ENCODE data around the gene TOB2.

Gene TOB2

DNA sequence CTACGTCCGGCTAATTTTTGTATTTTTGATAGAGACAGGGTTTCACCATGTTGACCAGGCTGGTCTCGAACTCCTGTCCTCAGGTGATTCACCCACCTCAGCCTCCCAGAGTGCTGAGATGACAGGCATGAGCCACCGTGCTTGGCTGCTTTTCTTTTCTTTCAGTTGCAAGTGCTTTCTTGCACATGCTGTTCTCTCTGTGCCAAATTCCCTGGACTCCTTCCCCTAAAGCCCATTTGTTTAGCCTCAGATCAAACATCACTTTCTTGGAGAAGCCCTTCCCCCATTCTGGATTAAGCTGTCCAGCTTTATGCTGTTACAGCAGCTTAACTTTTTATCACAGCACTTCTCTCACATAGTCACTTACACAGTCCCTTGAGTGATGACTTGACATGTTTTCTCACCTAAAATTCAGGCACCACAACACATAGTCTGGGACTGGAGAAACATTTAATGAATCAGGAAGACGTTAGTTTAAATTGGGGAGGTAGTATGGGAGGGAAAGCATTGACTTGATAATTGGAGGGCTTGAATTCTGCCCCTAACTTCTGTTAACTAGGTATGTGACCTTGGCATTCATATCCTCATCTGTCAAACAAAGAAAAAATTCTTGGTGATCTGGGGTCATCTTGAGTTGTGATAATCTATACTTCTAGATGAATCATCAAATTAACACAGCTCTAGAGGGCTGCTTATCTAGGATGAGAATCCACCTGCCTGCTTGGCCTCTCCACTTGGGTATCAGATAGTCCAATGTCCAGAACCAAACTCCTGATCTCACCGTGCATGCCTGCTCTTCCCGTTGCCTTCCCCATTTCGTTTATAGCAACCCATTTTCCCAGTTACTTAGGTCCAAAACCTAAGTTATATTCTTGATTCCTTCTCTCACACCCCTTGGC is 40.7 kb upstream of the TOB2 start:
- TF ChIP-seq, protein P1, sequence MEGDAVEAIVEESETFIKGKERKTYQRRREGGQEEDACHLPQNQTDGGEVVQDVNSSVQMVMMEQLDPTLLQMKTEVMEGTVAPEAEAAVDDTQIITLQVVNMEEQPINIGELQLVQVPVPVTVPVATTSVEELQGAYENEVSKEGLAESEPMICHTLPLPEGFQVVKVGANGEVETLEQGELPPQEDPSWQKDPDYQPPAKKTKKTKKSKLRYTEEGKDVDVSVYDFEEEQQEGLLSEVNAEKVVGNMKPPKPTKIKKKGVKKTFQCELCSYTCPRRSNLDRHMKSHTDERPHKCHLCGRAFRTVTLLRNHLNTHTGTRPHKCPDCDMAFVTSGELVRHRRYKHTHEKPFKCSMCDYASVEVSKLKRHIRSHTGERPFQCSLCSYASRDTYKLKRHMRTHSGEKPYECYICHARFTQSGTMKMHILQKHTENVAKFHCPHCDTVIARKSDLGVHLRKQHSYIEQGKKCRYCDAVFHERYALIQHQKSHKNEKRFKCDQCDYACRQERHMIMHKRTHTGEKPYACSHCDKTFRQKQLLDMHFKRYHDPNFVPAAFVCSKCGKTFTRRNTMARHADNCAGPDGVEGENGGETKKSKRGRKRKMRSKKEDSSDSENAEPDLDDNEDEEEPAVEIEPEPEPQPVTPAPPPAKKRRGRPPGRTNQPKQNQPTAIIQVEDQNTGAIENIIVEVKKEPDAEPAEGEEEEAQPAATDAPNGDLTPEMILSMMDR (IDR thresholded peaks at IDR 0.05; ENCODE audit: control extremely low read depth, extremely low read depth, low read depth, missing control alignments) = no peak
- CTCF ChIA-PET = interaction anchor here (2.2 kb wide), 1 partner anchor 39 kb away, joined by 6 read pairs; no protein-coding TSS in a partner anchor

GRCh38 chr22:41485033-41485432 is 38.4 kb upstream of the TOB2 start:
- no peak for DNase-seq (ENCODE audit: extremely low spot score)
- CTCF ChIA-PET = interaction anchor here (1.0 to 1.2 kb wide), 2 partner anchors 33 to 81 kb away, joined by 3 to 4 read pairs; no protein-coding TSS in a partner anchor
- TF ChIP-seq, protein P1 (IDR thresholded peaks at IDR 0.05; ENCODE audit: control extremely low read depth, extremely low read depth, low read depth, missing control alignments) = no peak
- POLR2A ChIA-PET = no interaction called here

More for the DNA sequence above, 40.7 kb upstream of the TOB2 start:
- POLR2A ChIA-PET = interaction anchor here (0.6 kb wide), 1 partner anchor 137 kb away, joined by 3 read pairs; no protein-coding TSS in a partner anchor
- DNase-seq (ENCODE audit: extremely low spot score) = no peak

DNA sequence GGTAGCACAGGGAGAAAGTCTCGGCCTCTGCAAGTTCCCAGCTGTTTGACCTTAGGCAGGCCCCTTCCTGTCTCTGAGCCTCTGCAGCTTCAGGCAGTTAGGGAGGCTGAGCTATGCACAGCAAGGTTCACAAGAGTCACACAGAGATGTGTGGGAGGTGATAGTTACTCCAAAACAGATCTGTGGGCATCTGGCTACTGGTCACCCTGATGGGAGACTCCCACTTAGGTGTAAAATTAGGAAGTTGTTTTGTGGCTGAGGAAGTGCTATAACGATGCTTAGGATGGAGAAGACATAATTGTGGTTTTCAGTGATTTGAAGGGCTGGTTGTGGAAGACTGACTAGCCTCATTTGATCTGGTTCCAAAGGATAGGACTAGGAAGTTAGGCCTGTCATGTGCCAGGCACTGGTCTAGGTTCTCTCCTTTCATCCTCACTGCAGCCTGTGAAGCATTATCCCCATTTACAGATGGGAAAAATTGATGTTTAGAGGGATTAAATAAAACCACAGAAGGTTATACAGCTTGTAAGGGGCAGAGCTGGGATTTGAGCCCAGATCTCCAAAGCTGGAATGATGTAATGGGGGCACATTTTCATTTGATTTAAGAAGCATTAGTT is 35.8 kb upstream of the TOB2 start:
- ChIA-PET CTCF (interaction anchor here (0.6 to 2.9 kb wide), 6 partner anchors 9 to 61 kb away, joined by 3 to 15 read pairs (median 4); partner anchors contain the start of genes ACO2, PHF5A and POLR3H), POLR2A (interaction anchor here (0.6 to 1.0 kb wide), 2 partner anchors 14 to 20 kb away, joined by 3 read pairs; partner anchors contain the start of genes ACO2 and PHF5A)
- TF ChIP-seq, protein P1 (IDR thresholded peaks at IDR 0.05; ENCODE audit: control extremely low read depth, extremely low read depth, low read depth, missing control alignments) = no peak
- DNase-seq (ENCODE audit: extremely low spot score) = peak; percentile 57

GRCh38 chr22:41481925-41482318 is 35.3 kb upstream of the TOB2 start:
- ChIA-PET CTCF (interaction anchor here (0.6 to 2.9 kb wide), 7 partner anchors 9 to 62 kb away, joined by 3 to 15 read pairs (median 3); partner anchors contain the start of genes ACO2, PHF5A and POLR3H), POLR2A (interaction anchor here (0.6 to 1.0 kb wide), 2 partner anchors 13 to 19 kb away, joined by 3 read pairs; partner anchors contain the start of genes ACO2 and PHF5A)
- TF ChIP-seq, protein P1 (IDR thresholded peaks at IDR 0.05; ENCODE audit: control extremely low read depth, extremely low read depth, low read depth, missing control alignments) = no peak
- no peak for DNase-seq (ENCODE audit: extremely low spot score)

DNA sequence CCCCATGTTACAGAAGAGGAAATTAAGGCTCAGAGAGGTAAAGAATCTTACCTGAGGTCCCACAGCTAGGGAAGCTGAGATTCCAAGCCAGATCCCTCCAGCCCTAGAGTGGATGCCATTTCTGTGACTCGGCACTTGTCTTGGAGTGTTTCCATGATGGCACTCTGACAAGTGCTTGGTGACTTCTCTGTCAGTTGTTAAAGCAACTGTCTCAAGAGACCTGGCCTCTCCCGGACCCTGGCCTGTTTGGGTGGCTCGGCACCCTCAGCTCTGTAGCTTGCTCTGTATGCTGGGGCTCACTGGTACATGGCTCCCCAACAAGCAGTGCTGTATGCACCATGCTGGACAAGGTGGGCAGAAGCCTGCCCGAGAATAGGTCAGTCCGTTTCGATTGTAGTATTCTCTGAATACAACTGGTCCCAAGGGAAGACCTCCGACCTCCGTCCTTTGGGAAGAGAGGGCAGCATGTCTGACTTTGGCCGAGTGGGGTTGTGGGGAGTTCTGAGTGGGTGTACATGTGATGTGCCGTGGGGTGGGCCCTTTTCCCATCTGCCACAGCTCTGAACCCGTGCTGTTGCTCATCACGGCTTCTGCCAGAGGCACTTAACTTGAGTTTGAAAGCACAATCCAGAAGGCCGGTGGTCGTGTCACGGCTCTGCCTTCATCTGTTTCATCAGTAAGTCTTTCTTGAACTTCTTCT is 34.7 kb upstream of the TOB2 start:
- DNase-seq (ENCODE audit: extremely low spot score) = no peak
- ChIA-PET CTCF (interaction anchor here (1.0 to 6.0 kb wide), 6 partner anchors 13 to 78 kb away, joined by 3 to 42 read pairs (median 7); partner anchors contain the start of genes ACO2 and PHF5A), POLR2A (no interaction called here)
- TF ChIP-seq, protein P1 (IDR thresholded peaks at IDR 0.05; ENCODE audit: control extremely low read depth, extremely low read depth, low read depth, missing control alignments) = no peak

Data from GM10248 (cell line).